Ovary (tissue), 3 donors: ENCODE results near the gene IFI27L1.

Experiments
- EP300 ChIP-seq: sonication (generic); formaldehyde crosslinking; IDR thresholded peaks from one replicate; pipeline ENCODE4 v1.6.1; 2017; ENCODE audit warnings: antibody characterized with exemption
- POLR2A ChIP-seq: fragments of 450-650 bp; IDR thresholded peaks from one replicate; pipeline ENCODE4 v1.6.1; 2017; ENCODE audit warnings: antibody characterized with exemption, mild to moderate bottlenecking, moderate library complexity
- TF ChIP-seq, protein P1 (sequence below), 3 donors: fragments of 450-650 bp in 2 of 3; fragments of 200-600 bp in 1 of 3; IDR thresholded peaks; one replicate each; pipeline versions ENCODE4 v1.5.1 to v1.8.0; 2016 to 2022; ENCODE audit warnings: antibody characterized with exemption in 3 of 3, mild to moderate bottlenecking in 1 of 3
- donor health status: DM: no; HTN: no; CAD: no.

DNA sequence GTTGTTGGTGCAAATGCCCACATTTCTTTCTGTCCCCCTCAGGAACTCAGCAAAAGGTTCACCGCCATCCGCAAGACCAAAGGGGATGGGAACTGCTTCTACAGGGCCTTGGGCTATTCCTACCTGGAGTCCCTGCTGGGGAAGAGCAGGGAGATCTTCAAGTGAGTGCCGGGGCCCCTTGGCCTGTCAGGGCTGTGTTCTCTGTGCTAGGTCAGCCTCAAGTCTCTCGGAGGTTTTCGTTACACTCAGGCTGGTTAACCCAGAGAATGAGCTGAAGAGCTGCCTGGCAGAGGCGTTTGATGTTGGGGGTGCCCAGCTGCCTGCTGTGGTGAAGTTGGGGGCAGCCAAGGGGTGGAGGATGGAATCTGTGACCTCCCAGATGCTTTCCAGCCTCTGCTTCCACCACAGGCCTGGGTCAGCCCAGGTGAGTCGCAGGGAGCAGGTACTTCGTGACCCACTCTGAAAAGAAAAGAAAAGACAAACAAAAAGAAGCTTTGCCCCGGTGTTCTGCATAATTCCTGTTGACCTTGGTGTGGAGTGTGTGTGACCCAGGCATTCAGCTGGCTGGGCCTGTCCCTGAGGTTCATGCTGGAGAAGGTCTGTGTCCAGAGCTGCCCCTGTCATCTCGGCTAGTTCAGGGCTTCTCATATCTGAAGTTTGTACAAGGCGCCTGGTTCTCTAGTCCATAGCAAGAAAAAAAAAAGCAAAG is 42.0 kb upstream of the IFI27L1 start:
- TF ChIP-seq, protein P1, sequence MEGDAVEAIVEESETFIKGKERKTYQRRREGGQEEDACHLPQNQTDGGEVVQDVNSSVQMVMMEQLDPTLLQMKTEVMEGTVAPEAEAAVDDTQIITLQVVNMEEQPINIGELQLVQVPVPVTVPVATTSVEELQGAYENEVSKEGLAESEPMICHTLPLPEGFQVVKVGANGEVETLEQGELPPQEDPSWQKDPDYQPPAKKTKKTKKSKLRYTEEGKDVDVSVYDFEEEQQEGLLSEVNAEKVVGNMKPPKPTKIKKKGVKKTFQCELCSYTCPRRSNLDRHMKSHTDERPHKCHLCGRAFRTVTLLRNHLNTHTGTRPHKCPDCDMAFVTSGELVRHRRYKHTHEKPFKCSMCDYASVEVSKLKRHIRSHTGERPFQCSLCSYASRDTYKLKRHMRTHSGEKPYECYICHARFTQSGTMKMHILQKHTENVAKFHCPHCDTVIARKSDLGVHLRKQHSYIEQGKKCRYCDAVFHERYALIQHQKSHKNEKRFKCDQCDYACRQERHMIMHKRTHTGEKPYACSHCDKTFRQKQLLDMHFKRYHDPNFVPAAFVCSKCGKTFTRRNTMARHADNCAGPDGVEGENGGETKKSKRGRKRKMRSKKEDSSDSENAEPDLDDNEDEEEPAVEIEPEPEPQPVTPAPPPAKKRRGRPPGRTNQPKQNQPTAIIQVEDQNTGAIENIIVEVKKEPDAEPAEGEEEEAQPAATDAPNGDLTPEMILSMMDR (IDR thresholded peaks at IDR 0.05): no peak
- TF ChIP-seq EP300 (no peak), POLR2A (no peak)
